Fibroblast of lung (primary cell): ENCODE data around the gene BBS9.

ENCODE experiments used
- EZH2 ChIP-seq: IDR thresholded peaks from 2 replicates; pipeline ENCODE4 v1.5.1; 2012; ENCODE audit warnings: low read length, control low read depth, mild to moderate bottlenecking; ENCODE audit errors: missing control alignments
- TF ChIP-seq, protein P1 (sequence below), 2 donors: IDR thresholded peaks in 1 of 2; conservative IDR thresholded peaks in 1 of 2; 1 replicate in 1 of 2; 2 replicates in 1 of 2; pipeline ENCODE4 v1.5.1; 2011 to 2012; ENCODE audit warnings: low read length in 2 of 2, control low read depth in 1 of 2, inconsistent platforms in 1 of 2, low read depth in 1 of 2, mild to moderate bottlenecking in 1 of 2

GRCh38 chr7:33604056-33604455 lies 474.7 kb downstream of the BBS9 start:
- TF ChIP-seq, protein P1, sequence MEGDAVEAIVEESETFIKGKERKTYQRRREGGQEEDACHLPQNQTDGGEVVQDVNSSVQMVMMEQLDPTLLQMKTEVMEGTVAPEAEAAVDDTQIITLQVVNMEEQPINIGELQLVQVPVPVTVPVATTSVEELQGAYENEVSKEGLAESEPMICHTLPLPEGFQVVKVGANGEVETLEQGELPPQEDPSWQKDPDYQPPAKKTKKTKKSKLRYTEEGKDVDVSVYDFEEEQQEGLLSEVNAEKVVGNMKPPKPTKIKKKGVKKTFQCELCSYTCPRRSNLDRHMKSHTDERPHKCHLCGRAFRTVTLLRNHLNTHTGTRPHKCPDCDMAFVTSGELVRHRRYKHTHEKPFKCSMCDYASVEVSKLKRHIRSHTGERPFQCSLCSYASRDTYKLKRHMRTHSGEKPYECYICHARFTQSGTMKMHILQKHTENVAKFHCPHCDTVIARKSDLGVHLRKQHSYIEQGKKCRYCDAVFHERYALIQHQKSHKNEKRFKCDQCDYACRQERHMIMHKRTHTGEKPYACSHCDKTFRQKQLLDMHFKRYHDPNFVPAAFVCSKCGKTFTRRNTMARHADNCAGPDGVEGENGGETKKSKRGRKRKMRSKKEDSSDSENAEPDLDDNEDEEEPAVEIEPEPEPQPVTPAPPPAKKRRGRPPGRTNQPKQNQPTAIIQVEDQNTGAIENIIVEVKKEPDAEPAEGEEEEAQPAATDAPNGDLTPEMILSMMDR (conservative IDR thresholded peaks at IDR 0.05 in 1 of 2, IDR thresholded peaks at IDR 0.05 in 1 of 2; ENCODE audit: low read depth in 1 of 2, low read length in 2 of 2): no peak
- TF ChIP-seq EZH2: no peak
